H1 (cell line): ENCODE data around the gene EIF4A2. TPM values are rescaled to one million over a fixed set of nuclear protein-coding genes. Genes with fewer than 3 reads are reported as not detected.
"Not testable (repeated sequence)": the region's sequence is repeated elsewhere in the genome, so short reads cannot be mapped to it uniquely, and the experiment has no call there.

Experiments used
- CTCF ChIA-PET: fragments of 300-600 bp; sonication (Branson Sonifier 250); formaldehyde crosslinking; loops from one replicate; lab custom pipeline; 2021; ENCODE audit not compliant: partially characterized antibody; lab: Charles Lee
- POLR2A ChIA-PET: fragments of 300-600 bp; sonication (Branson Sonifier 250); formaldehyde crosslinking; loops from one replicate; lab custom pipeline; 2021; ENCODE audit warnings: inconsistent platforms; ENCODE audit not compliant: partially characterized antibody; lab: Charles Lee
- DNase-seq, 2 experiments: peaks; one replicate each; pipeline versions ENCODE4 v3.0.0 to v3.0.0-alpha.2; 2010 to 2022; ENCODE audit warnings: low spot score in 2 of 2, low read depth in 1 of 2, mixed read lengths in 1 of 2
- FAIRE-seq: peaks from 2 replicates; lab custom pipeline; 2011; peaks lifted over from hg19 to GRCh38; lab: Jason Lieb, UNC
- H2AFZ ChIP-seq: 2 replicates; pipeline ENCODE4 v1.8.1; 2012; ENCODE audit warnings: low read length, inconsistent platforms
- H2AK5ac ChIP-seq: 2 replicates; pipeline ENCODE4 v1.6.1; 2013; ENCODE audit warnings: low read depth, low read length
- H2BK120ac ChIP-seq: replicated peaks from 2 replicates; pipeline ENCODE3; 2013; ENCODE audit warnings: low read depth, low read length, inconsistent platforms
- H2BK12ac ChIP-seq: 2 replicates; pipeline ENCODE4 v1.6.1; 2013; ENCODE audit warnings: low read depth, low read length
- H2BK15ac ChIP-seq: 2 replicates; pipeline ENCODE4 v1.6.1; 2013; ENCODE audit warnings: low read length
- H2BK20ac ChIP-seq: 2 replicates; pipeline ENCODE4 v1.6.1; 2013; ENCODE audit warnings: low read length
- H2BK5ac ChIP-seq: 2 replicates; pipeline ENCODE4 v1.6.1; 2013; ENCODE audit warnings: low read depth, low read length
- H3K14ac ChIP-seq: 2 replicates; pipeline ENCODE4 v1.6.1; 2013; ENCODE audit warnings: inconsistent platforms; ENCODE audit not compliant: insufficient read length
- H3K18ac ChIP-seq: 2 replicates; pipeline ENCODE4 v1.6.1; 2013; ENCODE audit warnings: low read length; ENCODE audit errors: extremely low read depth
- H3K23ac ChIP-seq: 2 replicates; pipeline ENCODE4 v1.6.1; 2013; ENCODE audit warnings: inconsistent platforms; ENCODE audit not compliant: insufficient read length
- H3K23me2 ChIP-seq: 2 replicates; pipeline ENCODE4 v1.6.1; 2013; ENCODE audit warnings: low read depth, low read length
- H3K27ac ChIP-seq: 2 replicates; pipeline ENCODE4 v1.6.1; 2011; ENCODE audit warnings: low read depth, low read length, inconsistent platforms
- H3K27me3 ChIP-seq, 4 experiments: replicated peaks in 1 of 4; 1 replicate in 1 of 4; 2 replicates in 3 of 4; pipeline versions ENCODE4 v1.6.1 to v1.8.1; 2011 to 2013; ENCODE audit warnings: low read length in 3 of 4, mild to moderate bottlenecking in 3 of 4, inconsistent platforms in 2 of 4, mixed read lengths in 2 of 4, moderate library complexity in 1 of 4; ENCODE audit not compliant: control insufficient read depth in 3 of 4, insufficient read depth in 3 of 4; ENCODE audit errors: extremely low read depth in 1 of 4
- H3K36me3 ChIP-seq, 4 experiments: 2 replicates each; pipeline versions ENCODE4 v1.6.1 to v1.8.1; 2011 to 2013; ENCODE audit warnings: mild to moderate bottlenecking in 4 of 4, low read length in 3 of 4, moderate library complexity in 2 of 4, control low read depth in 1 of 4, inconsistent platforms in 1 of 4; ENCODE audit not compliant: insufficient read depth in 4 of 4, control insufficient read depth in 2 of 4
- H3K4ac ChIP-seq: replicated peaks from 2 replicates; pipeline ENCODE3; 2013; ENCODE audit warnings: low read length, low read depth, mixed read lengths, inconsistent platforms; ENCODE audit not compliant: insufficient read length
- H3K4me1 ChIP-seq, 4 experiments: replicated peaks in 1 of 4; 1 replicate in 1 of 4; 2 replicates in 3 of 4; pipeline versions ENCODE4 v1.6.1 to v1.8.1; 2011 to 2013; ENCODE audit warnings: low read length in 3 of 4, inconsistent platforms in 2 of 4, mixed read lengths in 1 of 4; ENCODE audit not compliant: insufficient read depth in 4 of 4, control insufficient read depth in 3 of 4
- H3K4me2 ChIP-seq, 2 experiments: 2 replicates each; pipeline versions ENCODE4 v1.6.1 to v1.8.1; 2011 to 2013; ENCODE audit warnings: low read depth in 2 of 2, low read length in 2 of 2, control low read depth in 1 of 2, inconsistent platforms in 1 of 2, mild to moderate bottlenecking in 1 of 2; ENCODE audit not compliant: insufficient read depth in 1 of 2
- H3K4me3 ChIP-seq, 4 experiments: fragments of 200-600, 300-600 bp in 1 of 4; sonication (generic), shearing (Covaris generic), sonication (Bioruptor Twin) in 1 of 4; 2 replicates each; pipeline versions ENCODE4 v1.5.1 to v1.8.1; 2011 to 2016; ENCODE audit warnings: low read length in 4 of 4, low read depth in 3 of 4, control low read depth in 2 of 4, inconsistent platforms in 2 of 4, mild to moderate bottlenecking in 2 of 4, mixed read lengths in 1 of 4, moderate library complexity in 1 of 4; ENCODE audit not compliant: insufficient read depth in 2 of 4; ENCODE audit errors: extremely low read depth in 1 of 4
- H3K56ac ChIP-seq: replicated peaks from 2 replicates; pipeline ENCODE3; 2013; ENCODE audit warnings: low read depth, mild to moderate bottlenecking, mixed read lengths, low read length, inconsistent platforms; ENCODE audit not compliant: insufficient read length
- H3K79me1 ChIP-seq: 2 replicates; pipeline ENCODE4 v1.6.1; 2013; ENCODE audit warnings: low read depth, low read length, control low read depth
- H3K79me2 ChIP-seq, 2 experiments: 2 replicates each; pipeline versions ENCODE4 v1.6.1 to v1.8.1; 2012 to 2013; ENCODE audit warnings: low read length in 2 of 2, mild to moderate bottlenecking in 2 of 2, inconsistent platforms in 1 of 2; ENCODE audit not compliant: insufficient read depth in 2 of 2, control insufficient read depth in 1 of 2
- H3K9ac ChIP-seq, 4 experiments: replicated peaks in 1 of 4; 1 replicate in 1 of 4; 2 replicates in 3 of 4; pipeline versions ENCODE4 v1.6.1 to v1.8.1; 2011 to 2013; ENCODE audit warnings: low read depth in 3 of 4, low read length in 3 of 4, control low read depth in 2 of 4, mild to moderate bottlenecking in 2 of 4, moderate library complexity in 2 of 4, inconsistent platforms in 1 of 4; ENCODE audit errors: extremely low read depth in 1 of 4
- H3K9me3 ChIP-seq, 2 experiments: 2 replicates each; pipeline versions ENCODE4 v1.6.1 to v1.8.1; 2012 to 2013; ENCODE audit warnings: mild to moderate bottlenecking in 2 of 2, moderate library complexity in 2 of 2, control low read depth in 1 of 2, inconsistent platforms in 1 of 2, low read depth in 1 of 2, low read length in 1 of 2, mixed read lengths in 1 of 2; ENCODE audit not compliant: insufficient read depth in 2 of 2
- H4K20me1 ChIP-seq, 2 experiments: replicated peaks in 1 of 2; 2 replicates each; pipeline versions ENCODE3 to v1.8.1; 2011 to 2013; ENCODE audit warnings: inconsistent platforms in 2 of 2, low read length in 2 of 2, mild to moderate bottlenecking in 1 of 2; ENCODE audit not compliant: insufficient read depth in 2 of 2, control insufficient read depth in 1 of 2
- H4K5ac ChIP-seq: 2 replicates; pipeline ENCODE4 v1.6.1; 2013; ENCODE audit warnings: low read length, low read depth, mixed read lengths, inconsistent platforms; ENCODE audit not compliant: insufficient read length
- H4K8ac ChIP-seq: 2 replicates; pipeline ENCODE4 v1.8.0; 2013; ENCODE audit warnings: mild to moderate bottlenecking, moderate library complexity, low read length, inconsistent platforms; ENCODE audit not compliant: insufficient read depth; ENCODE audit errors: extremely low read depth
- H4K91ac ChIP-seq: replicated peaks from 2 replicates; pipeline ENCODE3; 2013; ENCODE audit warnings: low read length, mixed read lengths, inconsistent platforms; ENCODE audit not compliant: insufficient read length
- WGBS, 2 experiments: shearing (Covaris generic) in 1 of 2; methylation state at CpG; one replicate each; pipeline versions ENCODE4 v1.1.6 to v1.1.7; 2013 to 2015; ENCODE audit warnings: low lambda C conversion rate in 2 of 2, mixed read lengths in 2 of 2, inconsistent platforms in 1 of 2, low coverage in 1 of 2, missing lambda C conversion rate in 1 of 2; ENCODE audit not compliant: insufficient replicate concordance in 2 of 2, insufficient coverage in 1 of 2, insufficient read length in 1 of 2; ENCODE audit errors: extremely low coverage in 1 of 2, missing lambda C conversion rate in 1 of 2; 5-methylcytosine and 5-hydroxymethylcytosine counted together
- polyA plus RNA-seq, 7 experiments: library from polyadenylated mRNA; depleted of rRNA in 3 of 7; stranded (reverse) in 5 of 7; unstranded in 2 of 7; fragments of >200 nt in 5 of 7; fragments of 200-250 nt in 2 of 7; gene quantifications; 1 replicate in 5 of 7; 2 replicates in 1 of 7; 4 replicates in 1 of 7; pipeline versions ENCODE4 v1.2.1 to v1.2.3, GENCODE V29; 2011 to 2013; ENCODE audit warnings: missing spikeins in 2 of 7, mixed read lengths in 2 of 7
- total RNA-seq: library from RNA; stranded (reverse); fragmentation: NEBNext Ultra II Directional; extraction: Animal tissue kit (Norgen Biotek cat#: 25700); gene quantifications from 2 replicates; pipeline ENCODE4 v1.2.1, GENCODE V29; 2021

The EIF4A2 gene
- total and polyA plus RNA-seq, 2 of the 8 experiments (the other 6 are each of a cell fraction or from before 2014, with no cell fraction given): 527 to 604 TPM

GRCh38 chr3:186811313-186811712 lies 27.9 kb downstream of the EIF4A2 start:
- DNase-seq, H3K4ac ChIP-seq, H3K9me3 ChIP-seq, H3K23me2 ChIP-seq, H3K18ac ChIP-seq, H3K23ac ChIP-seq, H2BK120ac ChIP-seq, H3K4me3 ChIP-seq, H3K4me2 ChIP-seq, H2AK5ac ChIP-seq, H3K79me1 ChIP-seq, FAIRE-seq, H2BK20ac ChIP-seq, CTCF ChIA-PET, H3K36me3 ChIP-seq, H4K5ac ChIP-seq, H3K27me3 ChIP-seq, H2BK15ac ChIP-seq, H4K91ac ChIP-seq, H3K14ac ChIP-seq, H3K27ac ChIP-seq, H3K56ac ChIP-seq, H4K20me1 ChIP-seq, H3K79me2 ChIP-seq, H4K8ac ChIP-seq, H2AFZ ChIP-seq, H3K9ac ChIP-seq, H3K4me1 ChIP-seq, H2BK12ac ChIP-seq, H2BK5ac ChIP-seq: not testable (repeated sequence)
- POLR2A ChIA-PET: interaction anchor here (1.6 to 9.4 kb wide), 2 partner anchors 27 kb away, joined by 8 to 77 read pairs; partner anchors contain the start of gene EIF4A2
- 92% methylated on average over 2 of the region's 29 CpGs; no CpG with 5 or more reads in 1 of the 2 experiments for WGBS, 2 experiments
